ENCODE measurements around the gene CDC42SE2. TPM values are rescaled to one million over a fixed set of nuclear protein-coding genes. Genes with fewer than 3 reads are reported as not detected.
A peak's percentile ranks its signal among the peaks of the same experiment; 100 is the strongest.

The CDC42SE2 gene
- 10 to 100 TPM; 10.3 to 19.8 (median 15.0) TPM for total RNA-seq
- long read RNA-seq, partial matches to known transcripts, result 0 of 3 reads
- long read RNA-seq, other reads (novel, unspliced or antisense), result 2 of 3 reads

DNA sequence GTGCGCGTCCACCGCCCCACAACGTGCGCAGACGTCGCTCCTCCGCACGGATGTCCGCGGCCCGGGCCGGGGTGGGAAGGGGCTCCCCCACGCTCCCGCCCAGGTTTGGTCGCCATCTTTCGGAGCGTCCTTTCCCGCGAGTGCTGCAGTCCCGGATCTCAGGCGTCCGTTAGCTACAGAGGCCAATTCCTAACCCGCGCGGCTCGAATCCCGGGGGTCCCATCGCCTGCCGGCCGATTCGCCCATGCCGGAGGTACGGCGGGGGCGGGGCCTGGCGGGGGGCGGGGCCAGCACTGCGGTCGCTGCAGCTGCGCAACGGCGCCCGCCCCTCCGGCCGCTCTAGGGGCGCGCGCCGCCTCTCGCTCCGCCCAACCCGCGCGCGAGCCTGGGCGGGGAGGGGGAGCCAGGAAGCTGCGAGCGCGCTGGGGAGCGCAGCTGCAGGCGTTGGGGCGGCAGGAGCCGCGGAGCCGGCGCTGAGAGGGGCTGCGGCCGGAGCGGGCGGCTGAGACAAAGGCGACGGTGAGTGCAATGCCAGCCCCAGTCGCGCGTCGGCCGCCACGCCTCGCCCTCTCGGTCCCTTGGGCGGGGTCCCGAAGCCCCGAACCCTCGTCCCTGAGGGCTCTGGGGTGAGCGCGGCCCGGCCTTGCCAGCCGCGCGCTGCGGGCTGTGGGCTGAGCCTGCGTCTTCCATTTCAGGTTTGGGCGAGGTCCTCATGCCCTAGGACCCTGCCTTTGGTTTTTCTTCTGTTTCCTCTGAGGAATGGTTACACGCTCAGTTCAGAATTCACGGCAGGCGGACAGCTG is at the start of gene CDC42SE2:
CDC42SE2 (plus strand) TSS at position 406 of the 803 bp plus-strand sequence. CDS start 95,441 bp downstream, outside the sequence.
- ATAC-seq, result peak; percentile 94 to 99 (median 96)

GRCh38 chr5:131214609-131215227 is 49.1 kb upstream of the CDC42SE2 start:
- ATAC-seq (no peak), DNase-seq (no peak)
- H3K36me3 ChIP-seq, result no peaks in the 10 kb centered on the region
- no peak for TF ChIP-seq CTCF (IDR thresholded peaks at IDR 0.05)
- TF ChIP-seq POLR2A (IDR thresholded peaks at IDR 0.05), result no peak
- H3K4me1 ChIP-seq, result no peaks in the 10 kb centered on the region
- H3K9me3 ChIP-seq, result no peaks in the 10 kb centered on the region
- intact Hi-C loops (cut with DNase I), result no loop called here
- no peaks in the 10 kb centered on the region for H3K27me3 ChIP-seq
- H3K27ac ChIP-seq, result no peak overlapping the region
- H3K4me3 ChIP-seq, result no peak overlapping the region
- WGBS (ENCODE audit: insufficient coverage, low coverage, low lambda C conversion rate, missing lambda C conversion rate), result 78% methylated on average over 2 of the region's 3 CpGs

More for the DNA sequence above, at the start of gene CDC42SE2:
- H3K36me3 ChIP-seq, result no peaks in the 10 kb centered on the region
- H3K9me3 ChIP-seq, result no peaks in the 10 kb centered on the region
- H3K27me3 ChIP-seq, result no peaks in the 10 kb centered on the region
- WGBS (ENCODE audit: insufficient coverage, low coverage, low lambda C conversion rate, missing lambda C conversion rate), result 0% methylated on average over 15 of the region's 97 CpGs
- H3K4me1 ChIP-seq, result peaks cover 0 to 7% (median 0%) of the 10 kb centered on the region in 4 donors
- H3K27ac ChIP-seq, result peak within 1 kb of the TSS; percentile 87 to 95 (median 91)
- H3K4me3 ChIP-seq, result peak within 1 kb of the TSS; percentile 76 to 93 (median 86)
- intact Hi-C loops (cut with DNase I), result no loop called here
- peak; percentile 88 to 91 (median 89) for DNase-seq
- no peak for TF ChIP-seq CTCF (IDR thresholded peaks at IDR 0.05)
- peak; percentile 99 for TF ChIP-seq POLR2A (IDR thresholded peaks at IDR 0.05)

DNA sequence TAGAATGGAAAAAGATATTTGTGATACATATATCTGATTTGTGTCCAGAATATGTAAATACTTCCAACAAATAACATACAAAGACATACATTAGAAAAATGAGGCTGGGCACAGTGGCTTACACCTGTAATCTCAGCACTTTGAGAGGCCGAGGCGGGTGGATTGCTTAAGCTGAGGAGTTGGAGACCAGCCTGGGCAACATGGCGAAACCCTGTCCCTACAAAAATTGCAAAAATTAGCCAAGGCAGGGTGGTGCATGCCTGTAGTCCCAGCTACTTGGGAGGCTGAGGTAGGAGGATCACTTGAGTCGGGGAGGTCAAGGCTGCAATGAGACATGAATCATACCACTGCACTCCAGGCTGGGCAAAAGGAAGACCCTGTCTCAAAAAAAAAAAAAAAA is 46.1 kb upstream of the CDC42SE2 start:
- Histone ChIP-seq H3K9me3 (no peaks in the 10 kb centered on the region), H3K27me3 (no peaks in the 10 kb centered on the region), H3K4me3 (no peak overlapping the region), H3K4me1 (no peaks in the 10 kb centered on the region), H3K27ac (no peak overlapping the region), H3K36me3 (no peaks in the 10 kb centered on the region)
- intact Hi-C loops (cut with DNase I), result no loop called here
- no peak for ATAC-seq
- WGBS (ENCODE audit: insufficient coverage, low coverage, low lambda C conversion rate, missing lambda C conversion rate), result 93% methylated on average over 4 of the region's 4 CpGs
- no peak for TF ChIP-seq CTCF (IDR thresholded peaks at IDR 0.05)
- no peak for TF ChIP-seq POLR2A (IDR thresholded peaks at IDR 0.05)
- no peak for DNase-seq

DNA sequence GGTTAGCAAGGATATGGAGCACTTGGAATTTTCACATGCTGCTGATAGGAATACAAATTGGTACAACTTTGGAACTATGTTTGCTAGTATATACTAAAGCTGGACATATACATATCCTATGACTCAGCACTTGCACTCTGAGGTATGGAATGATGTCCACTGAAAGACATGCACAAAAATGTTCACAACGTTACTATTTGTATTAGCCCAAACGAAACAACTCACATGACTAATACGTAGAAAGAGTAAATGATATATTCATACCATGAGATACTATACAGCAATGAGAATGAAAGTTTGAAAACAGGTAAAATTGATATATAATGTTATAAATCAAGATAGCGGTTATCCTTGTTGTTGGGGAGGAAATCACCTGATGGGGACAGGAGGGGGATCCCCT is 45.5 kb upstream of the CDC42SE2 start:
- no peaks in the 10 kb centered on the region for H3K4me1 ChIP-seq
- 57% methylated on average over 4 of the region's 4 CpGs for WGBS (ENCODE audit: insufficient coverage, low coverage, low lambda C conversion rate, missing lambda C conversion rate)
- no peaks in the 10 kb centered on the region for H3K36me3 ChIP-seq
- DNase-seq, result no peak
- no peak for ATAC-seq
- H3K4me3 ChIP-seq, result no peak overlapping the region
- intact Hi-C loops (cut with DNase I), result no loop called here
- TF ChIP-seq POLR2A (IDR thresholded peaks at IDR 0.05), result no peak
- no peak for TF ChIP-seq CTCF (IDR thresholded peaks at IDR 0.05)
- H3K27me3 ChIP-seq, result no peaks in the 10 kb centered on the region
- H3K9me3 ChIP-seq, result no peaks in the 10 kb centered on the region
- no peak overlapping the region for H3K27ac ChIP-seq

Measured in right lobe of liver (tissue), 6 donors.